NOMO-1 treated with DMSO at 0.1 percent for 48 hours (cell line): Measurements from ENCODE around the gene NPAT.
"Not testable (repeated sequence)": the region's sequence is repeated elsewhere in the genome, so short reads cannot be mapped to it uniquely, and the experiment has no call there.

Experiments used
- DNase-seq: peaks from one replicate; lab custom pipeline; 2025; ENCODE audit not compliant: unreplicated experiment; lab: John Stamatoyannopoulos, UW

NPAT gene

DNA sequence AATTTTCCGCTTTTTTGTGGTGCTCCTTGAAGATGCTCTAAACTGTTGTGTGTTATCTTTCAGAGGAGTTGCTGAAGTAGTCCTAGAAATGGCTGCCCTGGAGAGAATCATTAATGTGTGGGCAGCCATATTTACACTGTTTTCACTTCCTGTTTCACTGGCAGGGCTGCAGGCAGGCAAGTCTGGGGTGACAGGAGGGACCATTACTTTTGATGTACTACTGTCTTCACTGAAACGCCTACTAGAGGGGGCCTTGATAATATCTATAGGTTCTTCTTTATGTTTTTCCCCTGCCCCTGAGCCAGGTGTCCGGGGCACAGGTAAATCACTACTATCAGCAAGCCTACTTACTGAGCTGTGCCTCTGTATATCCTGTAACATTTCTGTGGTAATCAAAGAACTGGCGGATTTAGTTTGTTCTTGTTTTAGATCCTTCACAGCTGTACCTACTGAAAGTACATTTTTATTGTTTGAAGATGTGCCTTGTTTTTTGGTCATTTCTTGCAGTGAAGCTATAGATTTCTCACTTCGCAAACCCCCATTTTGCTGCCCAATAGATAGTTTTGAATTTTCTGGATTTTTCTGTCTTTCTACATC is 61.4 kb downstream of the NPAT start:
- DNase-seq = peak; percentile 69

GRCh38 chr11:108154591-108154990 is 67.8 kb downstream of the NPAT start:
- no peak for DNase-seq

- DNase-seq = no peak
These were observed 73.9 kb downstream of the NPAT start for GRCh38 chr11:108148556-108148955.

DNA sequence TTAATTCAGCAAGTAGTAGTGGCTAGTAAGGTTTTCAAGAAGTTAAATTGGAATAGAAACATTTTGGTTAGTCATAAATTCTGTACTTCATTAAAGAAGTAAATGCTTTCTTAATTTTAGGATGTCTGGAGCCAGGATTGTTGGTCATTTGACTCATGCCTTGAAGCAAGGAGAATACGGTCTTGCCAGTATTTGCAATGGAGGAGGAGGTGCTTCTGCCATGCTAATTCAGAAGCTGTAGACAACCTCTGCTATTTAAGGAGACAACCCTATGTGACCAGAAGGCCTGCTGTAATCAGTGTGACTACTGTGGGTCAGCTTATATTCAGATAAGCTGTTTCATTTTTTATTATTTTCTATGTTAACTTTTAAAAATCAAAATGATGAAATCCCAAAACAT is 75.3 kb downstream of the NPAT start:
- DNase-seq = no peak

DNA sequence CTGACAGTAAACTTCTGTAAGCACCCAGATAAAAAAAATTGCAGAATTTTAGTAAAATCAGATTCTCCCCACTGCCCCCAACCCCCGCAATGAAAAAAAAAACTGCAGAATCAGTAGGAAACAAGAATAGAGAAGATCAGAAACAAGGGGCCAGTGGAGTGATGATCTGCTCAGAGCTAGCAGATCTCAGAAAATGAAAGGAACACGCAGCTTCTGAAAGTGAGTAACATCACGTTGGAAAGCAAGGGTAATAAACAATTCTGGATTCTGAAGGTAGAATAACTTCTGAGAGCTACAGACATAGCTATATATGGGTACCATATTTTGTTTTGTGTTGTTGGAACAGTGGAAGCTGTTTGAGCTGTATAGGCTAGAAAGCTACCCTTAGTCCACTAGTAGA is 77.8 kb downstream of the NPAT start:
- no peak for DNase-seq

GRCh38 chr11:108142304-108142703 is 80.1 kb downstream of the NPAT start:
- DNase-seq = no peak

DNA sequence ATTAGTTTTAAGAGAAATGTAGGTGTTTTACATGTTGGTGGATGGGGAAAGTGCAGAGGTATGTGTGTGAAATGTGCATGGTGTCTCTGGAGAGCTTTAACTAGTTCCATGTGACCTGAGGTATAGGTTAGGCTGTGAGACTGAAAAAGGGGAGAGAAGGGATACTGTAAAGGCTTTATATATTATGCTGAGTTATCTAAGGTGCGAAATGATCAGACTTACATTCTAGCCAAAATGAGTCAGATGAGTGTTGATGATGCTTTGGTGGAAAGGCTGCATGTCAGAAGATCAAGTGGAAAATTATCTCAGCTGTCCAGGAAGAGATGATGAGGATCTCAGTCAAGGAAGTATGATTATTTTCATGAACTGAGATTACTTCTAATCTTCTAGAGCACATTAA is 85.2 kb downstream of the NPAT start:
- no peak for DNase-seq

- DNase-seq = no peak
These were observed 86.4 kb downstream of the NPAT start for GRCh38 chr11:108135845-108136544.

DNA sequence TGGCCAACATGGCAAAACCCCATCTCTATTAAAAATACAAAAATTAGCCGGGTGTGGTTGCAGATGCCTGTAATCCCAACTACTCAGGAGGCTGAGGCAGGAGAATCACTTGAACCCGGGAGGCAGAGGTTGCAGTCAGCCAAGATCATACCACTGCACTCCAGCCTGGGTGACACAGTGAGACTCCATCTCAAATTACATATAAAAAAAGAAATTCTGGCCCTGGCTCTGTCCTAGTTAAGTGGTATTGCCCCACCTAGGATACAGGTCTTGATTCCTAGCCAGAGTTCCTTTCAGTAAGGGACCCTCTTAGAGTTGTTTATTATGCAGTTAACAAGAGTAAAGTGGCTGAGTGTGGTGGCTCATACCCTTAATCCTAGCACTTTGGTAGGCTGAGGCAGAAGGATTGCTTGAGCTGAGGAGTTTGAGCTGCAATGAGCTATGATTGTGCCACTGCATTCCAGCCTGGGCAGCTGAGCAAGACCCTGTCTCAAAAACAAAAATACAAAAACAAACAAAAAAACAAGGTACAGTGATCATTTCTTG is 89.4 kb downstream of the NPAT start:
- DNase-seq = not testable (repeated sequence)

GRCh38 chr11:108131993-108132392 is 90.4 kb downstream of the NPAT start:
- no peak for DNase-seq

GRCh38 chr11:108128772-108129171 is 93.7 kb downstream of the NPAT start:
- DNase-seq = no peak

GRCh38 chr11:108125096-108125495 is 97.3 kb downstream of the NPAT start:
- no peak for DNase-seq

DNA sequence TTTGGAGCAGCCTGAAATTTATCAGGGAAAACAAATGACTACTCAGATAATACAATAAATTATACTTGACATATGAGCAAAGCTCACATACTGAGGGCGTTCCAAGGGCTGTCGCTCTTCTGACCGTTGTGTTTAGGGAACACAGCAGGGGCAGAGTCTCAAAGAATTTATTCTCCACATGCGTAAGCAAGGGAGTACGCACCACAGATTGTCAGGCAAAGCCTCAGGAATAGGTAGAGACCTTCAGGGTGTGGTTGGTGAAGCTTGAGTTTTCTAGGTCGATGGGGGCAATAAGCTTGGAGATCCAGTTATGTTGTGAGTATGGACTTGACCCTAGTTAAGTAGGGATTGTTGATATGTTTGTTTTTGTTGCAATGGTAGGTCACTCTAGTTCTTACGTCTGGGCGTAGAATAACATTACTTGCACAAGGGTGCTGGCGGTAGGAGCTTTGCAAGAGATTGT is 100.2 kb downstream of the NPAT start:
- no peak for DNase-seq

- peak; percentile 86 for DNase-seq
These were observed 100.9 kb downstream of the NPAT start, which contains the start of gene ACAT1 for GRCh38 chr11:108121274-108122155. Gene ACAT1 (plus strand): TSS chr11:108121567. CDS start chr11:108121607, 40 bp downstream.

DNA sequence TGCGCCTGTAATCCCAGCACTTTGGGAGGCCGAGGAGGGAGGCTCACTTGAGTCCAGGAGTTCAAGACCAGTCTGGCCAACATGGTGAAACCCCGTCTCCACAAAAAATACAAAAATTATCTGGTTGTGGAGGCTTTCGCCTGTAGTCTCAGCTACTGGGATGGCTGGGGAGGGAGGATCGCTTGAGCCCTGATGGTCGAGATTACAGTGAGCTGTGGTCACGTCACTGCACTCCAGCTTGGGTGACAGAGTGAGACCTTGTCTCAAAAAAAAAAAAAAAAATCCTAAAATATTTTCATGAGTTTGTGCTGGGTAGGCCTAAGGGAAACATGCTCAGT is 101.5 kb downstream of the NPAT start:
- not testable (repeated sequence) for DNase-seq

DNA sequence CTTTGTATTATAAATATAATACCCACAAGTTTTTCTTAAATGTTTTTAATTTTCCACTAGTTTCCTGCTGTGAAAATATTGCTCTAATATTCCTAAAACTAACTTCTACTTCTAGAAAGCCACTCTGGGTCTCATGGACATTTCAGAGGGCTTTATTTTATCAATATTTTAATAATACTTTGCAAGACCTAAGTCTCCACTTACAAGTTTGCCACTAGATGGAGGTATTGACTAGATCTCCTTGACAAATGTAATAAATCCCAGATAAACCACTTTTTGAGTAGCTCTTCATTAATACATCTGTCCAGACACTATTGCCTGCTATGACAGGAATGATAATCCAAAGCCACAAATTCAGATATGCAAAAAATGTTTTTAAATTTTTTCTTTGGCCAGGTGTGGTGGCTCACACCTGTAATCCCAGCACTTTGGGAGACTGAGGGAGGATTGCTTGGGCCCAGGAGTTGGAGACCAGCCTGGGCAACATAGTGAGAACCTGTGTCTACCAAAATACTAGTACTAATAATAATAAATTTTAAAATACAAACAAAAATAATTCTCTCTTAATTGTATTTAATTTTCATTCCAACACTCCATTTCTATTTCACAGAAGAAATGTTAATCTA is 104.6 kb downstream of the NPAT start:
- peak; percentile 41 for DNase-seq

GRCh38 chr11:108115500-108116140 is 106.8 kb downstream of the NPAT start:
- no peak for DNase-seq

DNA sequence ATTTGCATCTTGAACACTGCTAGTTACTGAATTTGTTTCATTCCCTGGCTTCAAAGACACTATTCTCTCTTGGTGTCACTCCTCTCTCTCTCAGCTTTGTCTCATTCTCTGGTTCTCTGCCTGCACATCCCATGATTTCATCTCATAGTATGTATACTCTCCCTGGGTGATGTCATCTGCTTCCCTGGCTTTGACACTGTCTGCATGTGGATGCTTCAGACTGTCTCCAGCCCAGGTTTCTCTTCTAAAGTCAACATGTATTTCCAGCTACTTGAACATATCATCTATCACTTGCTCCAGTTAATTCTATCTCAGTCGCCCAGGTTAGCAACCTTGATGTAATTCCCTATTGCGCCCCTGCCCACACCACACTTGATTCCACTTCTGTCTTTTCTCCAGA is 110.4 kb downstream of the NPAT start:
- DNase-seq = no peak

DNA sequence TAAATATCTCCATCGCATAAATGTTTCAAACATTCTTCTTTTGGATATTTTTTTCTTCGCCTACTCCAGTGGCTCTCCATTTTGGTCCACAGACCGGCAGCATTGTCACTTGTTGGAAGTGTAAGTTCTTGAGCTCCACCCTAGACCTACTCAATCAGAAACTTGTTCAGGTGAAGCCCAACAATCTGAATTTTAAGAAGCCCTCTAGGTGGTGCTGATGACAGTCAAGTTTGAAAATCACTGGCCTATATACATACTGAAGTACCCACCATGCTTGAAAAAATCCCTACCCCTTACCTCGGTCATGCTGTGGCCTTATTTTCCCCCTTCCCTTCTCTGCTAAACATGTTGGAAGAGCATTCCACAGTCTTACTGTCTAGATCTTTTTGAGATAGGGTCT is 111.3 kb downstream of the NPAT start:
- no peak for DNase-seq
